GM21737 (cell line): ENCODE measurements around the gene PITPNB.

Experiments used
- ATAC-seq: cut with Tn5 transposase; IDR thresholded peaks from one replicate; pipeline ENCODE4 v1.9.1; 2021; ENCODE audit warnings: mild to moderate bottlenecking, moderate library complexity; ENCODE audit not compliant: unreplicated experiment

The PITPNB gene

GRCh38 chr22:27835446-27835845, 83.6 kb downstream of the PITPNB start:
- no peak for ATAC-seq

DNA sequence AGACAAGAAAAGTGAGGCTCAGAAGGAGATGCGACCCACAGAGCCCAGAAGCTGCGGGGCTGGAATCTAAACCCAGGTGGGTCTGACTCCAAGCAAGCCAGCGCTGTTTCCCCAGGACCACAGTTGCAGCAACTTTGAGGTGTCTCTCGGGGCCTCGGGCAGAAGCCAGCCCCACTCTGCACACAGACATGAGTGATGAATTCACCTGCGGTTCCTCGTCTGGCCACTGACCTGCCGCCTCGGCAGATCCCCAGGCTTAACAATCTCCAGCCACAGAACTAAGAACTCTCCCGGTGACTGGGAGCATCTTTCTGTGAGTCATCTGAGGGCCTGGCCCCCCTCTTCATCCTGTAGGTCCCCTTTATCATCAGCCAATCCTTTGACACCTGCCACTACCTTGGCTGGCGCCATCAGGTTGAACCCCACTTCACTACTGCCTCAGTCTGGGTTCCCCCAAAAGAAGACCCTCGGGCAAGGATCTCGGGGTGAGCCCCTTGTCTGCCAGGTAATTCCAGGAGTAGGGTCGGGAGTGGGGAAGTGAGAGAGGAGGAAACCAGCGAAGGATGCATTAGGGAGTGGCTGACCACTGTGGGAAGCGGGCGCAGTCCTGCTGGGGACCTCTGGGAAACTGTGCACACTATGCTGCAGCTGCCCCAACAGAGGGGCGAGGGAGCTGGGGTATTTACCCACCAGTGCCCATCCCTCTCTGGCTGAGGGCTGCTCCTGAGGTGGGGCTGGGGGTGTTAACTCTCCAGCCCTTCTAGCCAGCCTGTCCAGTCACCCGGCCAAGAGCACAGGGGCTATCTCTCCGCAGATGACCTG, 84.5 kb downstream of the PITPNB start:
- ATAC-seq = no peak

- no peak for ATAC-seq
These were observed 85.3 kb downstream of the PITPNB start for GRCh38 chr22:27833803-27834202.

- ATAC-seq = no peak
These were observed 86.5 kb downstream of the PITPNB start for GRCh38 chr22:27832606-27833005.

GRCh38 chr22:27829620-27830019, 89.4 kb downstream of the PITPNB start:
- no peak for ATAC-seq

- ATAC-seq = no peak
These were observed 91.2 kb downstream of the PITPNB start for GRCh38 chr22:27827604-27828587.

DNA sequence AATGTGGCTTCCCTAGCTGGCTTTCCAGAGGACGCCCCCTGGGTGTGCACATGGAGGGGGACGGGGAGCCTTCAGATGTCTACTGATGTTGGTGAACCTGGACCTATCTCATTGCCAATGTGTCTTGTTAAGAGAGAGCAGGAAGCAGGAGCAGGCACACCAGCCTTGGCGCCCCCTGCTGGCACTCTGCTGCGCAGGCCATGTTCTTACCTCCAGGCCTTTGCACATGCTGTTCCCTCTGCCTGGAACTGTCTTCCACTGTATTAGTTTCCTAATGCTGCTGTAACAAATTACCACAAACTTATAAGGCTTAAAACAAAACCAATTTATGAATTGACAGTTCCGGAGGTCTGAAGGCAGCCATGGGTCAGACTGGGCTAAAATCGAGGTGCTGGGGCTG, 93.9 kb downstream of the PITPNB start:
- no peak for ATAC-seq

DNA sequence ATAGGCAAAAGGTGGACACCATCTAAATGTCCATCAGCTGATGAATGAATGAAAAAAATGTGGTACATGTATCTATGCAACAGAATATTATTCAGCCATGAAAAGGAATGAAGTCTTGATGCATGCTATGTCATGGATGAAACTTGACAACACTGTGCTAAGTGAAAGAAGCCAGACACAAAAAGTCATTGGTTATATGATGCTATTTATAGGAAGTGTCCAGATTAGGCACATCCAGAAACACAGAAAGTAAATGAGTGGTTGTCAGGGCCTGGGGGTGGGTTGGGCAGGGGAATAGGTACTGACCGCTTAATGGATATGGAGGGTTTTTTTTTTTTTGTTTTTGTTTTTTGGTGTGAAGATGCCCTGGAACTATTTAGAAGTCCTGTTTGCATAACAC, 95.8 kb downstream of the PITPNB start:
- ATAC-seq = no peak

GRCh38 chr22:27820896-27821866, 97.9 kb downstream of the PITPNB start:
- no peak for ATAC-seq

GRCh38 chr22:27816552-27816951, 102.5 kb downstream of the PITPNB start:
- no peak for ATAC-seq

DNA sequence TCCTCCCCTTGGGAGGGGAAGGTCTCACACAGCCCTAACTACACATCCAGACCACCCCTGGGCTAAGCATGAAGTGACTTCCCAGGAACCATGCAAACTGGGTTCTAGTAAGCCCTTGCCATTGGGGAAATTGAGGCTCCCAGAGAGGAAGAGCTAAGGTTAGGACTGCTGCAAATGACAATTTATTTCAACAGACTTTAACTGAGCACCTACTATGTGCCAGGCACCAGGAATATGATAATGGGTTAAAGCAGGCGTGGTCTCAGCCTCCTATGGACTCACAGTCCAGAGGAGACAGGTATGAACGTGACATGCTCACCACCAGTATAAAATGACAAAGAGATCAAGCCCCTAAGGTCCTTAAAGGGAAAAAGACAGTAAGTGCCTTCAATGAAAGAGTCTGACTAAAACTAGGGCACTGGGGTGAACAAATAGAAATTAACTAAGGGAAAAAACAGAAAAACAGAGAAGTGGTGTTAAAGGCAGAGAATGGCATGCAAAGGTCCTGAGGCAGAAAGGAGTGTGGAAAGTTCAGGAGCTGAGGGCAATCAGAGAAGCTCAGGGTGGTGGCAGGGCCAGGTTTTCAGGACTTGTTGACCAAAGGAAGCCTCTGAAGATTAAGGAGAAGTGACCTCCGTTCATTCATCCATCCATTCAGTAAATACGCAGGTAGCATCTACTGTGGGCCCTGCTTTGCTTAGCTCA, 103.1 kb downstream of the PITPNB start:
- no peak for ATAC-seq

DNA sequence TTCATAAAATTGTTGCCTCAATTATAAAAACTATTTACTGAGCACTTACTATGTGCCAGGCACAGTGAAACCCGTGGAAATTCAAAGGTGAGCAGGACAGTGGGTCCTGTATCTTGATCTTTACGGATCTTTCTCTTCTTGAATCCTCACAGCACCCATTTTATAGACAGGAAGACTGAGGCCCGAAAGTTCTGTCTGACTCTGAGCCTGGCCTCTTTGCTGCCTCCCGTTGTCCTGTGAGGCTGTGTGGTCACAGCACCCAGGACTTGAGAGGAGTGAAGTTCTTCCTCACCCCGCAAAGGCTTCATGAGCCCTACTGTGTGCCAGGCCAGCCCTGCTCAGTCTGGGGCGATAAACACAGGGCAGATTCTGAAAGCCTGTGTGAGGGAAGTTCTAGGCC, 104.1 kb downstream of the PITPNB start:
- no peak for ATAC-seq

DNA sequence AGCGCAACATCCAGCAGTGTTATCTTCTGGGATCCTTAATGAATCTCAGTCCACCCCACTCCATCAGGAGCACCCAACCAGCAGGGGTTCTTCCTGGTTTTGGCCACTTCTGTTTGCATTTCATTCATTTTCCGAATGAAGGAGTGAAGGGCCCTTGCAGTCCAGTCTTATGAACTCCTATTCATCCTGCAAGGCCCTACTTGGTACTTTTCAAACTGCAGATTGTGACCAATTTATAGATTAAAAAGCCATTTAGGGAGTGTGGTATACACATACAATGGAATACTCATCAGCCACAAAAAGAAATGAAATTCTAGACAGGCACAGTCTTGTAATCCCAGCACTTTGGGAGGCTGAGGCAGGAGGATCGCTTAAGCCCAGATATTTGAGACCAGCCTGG, 107.3 kb downstream of the PITPNB start:
- no peak for ATAC-seq

DNA sequence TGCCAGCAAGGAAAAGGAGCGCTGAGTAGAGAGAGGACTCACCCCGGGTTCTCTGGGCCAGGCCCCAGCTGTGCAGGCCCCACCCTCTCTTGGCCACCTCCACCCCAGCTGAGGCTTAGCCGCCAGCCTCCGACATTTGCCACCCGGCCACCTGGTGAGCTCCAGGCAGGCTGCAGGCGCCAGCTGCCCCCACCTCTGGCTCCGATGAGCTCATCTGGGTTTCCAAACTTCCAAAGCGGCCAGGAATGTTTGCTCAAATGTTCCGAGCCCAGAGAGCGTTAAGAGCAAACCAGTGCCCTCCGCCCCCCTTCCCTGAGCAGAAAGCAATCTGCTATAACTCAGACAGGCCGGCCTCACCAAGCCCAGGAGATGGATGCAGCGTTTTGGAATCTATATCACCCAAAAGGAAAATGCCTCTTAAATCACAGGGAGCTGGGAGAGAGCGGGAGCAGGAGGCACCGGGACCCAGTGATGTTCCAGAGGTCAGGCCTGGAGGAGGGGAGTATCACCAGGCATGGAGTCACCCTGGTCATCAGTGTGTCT, 108.4 kb downstream of the PITPNB start:
- ATAC-seq = no peak

DNA sequence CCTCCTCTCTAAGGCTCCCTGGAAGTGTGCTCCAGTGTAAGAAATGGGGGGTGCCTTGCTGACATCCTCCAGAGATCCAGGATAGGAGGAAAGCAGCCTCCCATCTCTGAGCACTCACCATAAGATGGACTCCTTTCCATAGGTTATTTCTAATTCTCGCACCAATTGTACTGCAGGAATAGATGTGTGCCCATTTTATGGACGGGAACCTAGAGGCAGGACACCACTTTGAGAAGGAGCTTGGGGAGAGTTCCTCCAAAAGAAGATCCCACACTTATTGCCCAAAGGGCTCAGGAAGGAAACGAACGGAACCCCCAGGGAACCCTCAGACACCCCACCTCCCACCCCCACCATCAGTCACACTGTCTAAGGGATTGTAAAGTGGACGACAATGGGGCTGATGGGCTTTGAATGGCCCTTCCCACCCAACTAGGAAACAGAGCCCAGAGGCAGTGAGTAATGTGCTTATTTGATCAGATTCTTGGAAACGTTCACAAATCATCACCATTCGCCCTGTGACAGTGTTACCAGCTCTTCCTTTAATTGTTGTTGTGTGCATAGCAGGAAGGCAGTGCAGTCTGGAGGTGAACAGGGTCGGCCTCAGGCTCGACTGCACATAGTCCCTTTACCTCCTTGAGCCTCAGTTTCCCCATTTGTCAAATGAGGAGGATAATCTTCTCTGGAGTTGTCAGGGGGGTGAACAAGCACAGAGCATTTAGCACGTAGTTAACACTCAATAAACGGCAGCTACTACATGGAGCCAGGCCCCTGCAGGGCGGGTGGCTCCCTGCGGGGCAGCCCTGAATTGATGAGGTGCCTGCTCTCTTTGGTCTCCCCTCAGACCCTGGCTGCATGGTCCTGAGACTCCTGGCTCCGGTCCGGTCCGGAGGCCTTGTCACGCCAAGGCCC, 109.1 kb downstream of the PITPNB start:
- no peak for ATAC-seq

- ATAC-seq = no peak
These were observed 109.8 kb downstream of the PITPNB start for GRCh38 chr22:27809226-27809603.

DNA sequence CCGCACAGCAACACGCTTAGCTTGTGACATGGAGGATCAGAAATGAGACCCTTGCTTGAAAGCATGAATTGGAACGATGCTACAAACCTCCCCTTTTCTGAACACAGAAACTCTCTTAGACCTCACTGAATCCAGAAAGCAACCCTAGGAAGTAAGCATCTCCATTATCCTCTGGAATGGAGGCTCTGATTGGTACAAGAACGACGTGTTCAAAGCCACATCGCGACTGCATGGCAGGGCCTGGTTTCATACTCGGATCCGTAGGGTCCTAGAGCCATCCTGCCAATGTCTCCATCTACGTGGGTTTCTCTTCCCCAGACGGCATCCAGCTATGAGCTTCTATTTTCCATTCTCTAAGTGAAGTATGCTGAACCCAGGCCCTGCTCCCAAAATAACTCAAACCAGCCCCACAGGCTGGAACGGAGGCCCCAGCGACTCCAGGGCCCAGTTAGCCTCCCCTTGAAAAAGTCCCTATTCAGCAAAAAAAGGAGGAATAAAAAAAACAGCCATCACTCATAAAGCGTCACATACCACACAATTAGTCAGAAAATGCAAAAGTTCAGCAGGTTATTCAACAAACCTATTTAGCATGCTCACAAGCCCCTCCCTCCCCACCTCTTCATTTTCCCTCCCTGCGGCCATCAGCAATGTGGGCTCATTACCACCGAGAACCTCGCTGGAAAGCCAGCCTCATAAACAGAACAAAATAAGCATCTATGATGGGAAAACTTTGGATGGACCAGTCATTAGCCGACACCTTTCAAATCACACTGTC, 110.4 kb downstream of the PITPNB start:
- ATAC-seq = no peak

DNA sequence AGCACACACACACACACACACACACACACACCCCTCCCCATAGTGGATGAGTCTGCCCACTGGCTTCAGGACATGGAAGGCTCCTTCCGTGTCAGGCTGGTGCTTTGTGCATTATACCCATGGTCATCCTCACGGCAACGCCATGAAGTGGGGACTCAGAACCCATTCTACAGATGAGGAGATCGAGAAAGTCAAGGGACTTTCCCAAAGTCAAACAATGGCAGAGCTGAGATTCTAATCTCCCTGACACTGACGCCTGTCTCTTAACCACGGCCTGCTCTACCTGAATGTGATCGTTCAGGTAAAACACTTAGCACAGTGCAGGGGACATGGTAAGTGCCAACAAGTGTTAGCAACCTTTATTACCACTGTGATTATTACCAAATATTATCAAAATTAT, 113.2 kb downstream of the PITPNB start:
- ATAC-seq = no peak
